ENCODE data around the gene ZNF618. TPM values are rescaled to one million over a fixed set of nuclear protein-coding genes. Genes with fewer than 3 reads are reported as not detected.

The ZNF618 gene
- total and polyA plus RNA-seq, 9 donors, result 8.2 to 28.9 (median 18.3) TPM

DNA sequence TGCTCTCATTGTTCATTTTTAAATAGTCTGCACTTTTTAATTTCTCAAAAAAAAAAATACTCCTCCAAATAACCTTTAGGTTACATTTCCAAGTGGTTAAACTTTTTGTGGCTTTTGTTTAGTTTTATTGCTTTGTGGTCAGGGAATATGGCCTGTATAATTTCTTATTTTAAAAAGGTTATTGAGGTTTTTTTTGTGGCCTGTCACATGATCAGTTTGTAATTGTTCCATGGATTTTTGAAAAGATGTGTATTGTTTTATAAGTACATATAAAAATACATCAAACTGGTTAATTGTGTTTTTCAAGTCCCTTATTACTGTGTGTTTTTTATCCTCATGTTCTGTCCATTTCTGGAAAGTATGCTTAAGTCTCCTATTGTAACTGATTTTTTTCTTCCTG is 64.0 kb downstream of the ZNF618 start:
- Histone ChIP-seq H3K4me1 (ENCODE audit: insufficient read depth) (peaks cover 5% of the 10 kb centered on the region), H3K36me3 (no peaks in the 10 kb centered on the region), H3K9me3 (no peaks in the 10 kb centered on the region), H3K27me3 (no peaks in the 10 kb centered on the region), H3K27ac (no peak overlapping the region), H3K4me3 (no peak overlapping the region)
- intact Hi-C loops (cut with DNase I), result no loop called here
- no peak for DNase-seq
- TF ChIP-seq EP300 (IDR thresholded peaks at IDR 0.05), result no peak
- TF ChIP-seq CTCF (IDR thresholded peaks at IDR 0.05), result no peak
- no peak for TF ChIP-seq POLR2A (IDR thresholded peaks at IDR 0.05)

GRCh38 chr9:113941056-113941455 is 64.9 kb downstream of the ZNF618 start:
- H3K4me1 ChIP-seq (ENCODE audit: insufficient read depth), result peaks cover 5% of the 10 kb centered on the region
- intact Hi-C loops (cut with DNase I), result no loop called here
- DNase-seq, result no peak

DNA sequence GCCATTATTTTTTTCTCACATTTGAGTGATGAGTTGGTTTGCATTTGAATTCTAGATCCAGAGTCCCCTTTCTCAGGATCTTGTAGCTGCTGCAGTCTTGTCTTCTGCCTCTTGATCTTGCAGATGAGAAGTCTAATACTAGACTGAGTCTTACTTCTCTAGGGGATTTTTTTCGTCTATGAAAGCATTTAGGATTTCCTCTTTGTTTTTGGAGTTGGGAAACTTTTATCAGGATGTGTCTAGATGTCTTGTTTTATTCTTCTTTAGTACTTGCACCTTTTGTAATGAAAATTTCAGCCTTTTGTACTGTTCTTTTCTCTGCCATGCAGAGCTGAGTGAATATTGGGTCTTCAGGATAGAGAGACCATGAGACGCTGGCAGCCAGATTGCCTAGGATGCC is 65.4 kb downstream of the ZNF618 start:
- H3K4me3 ChIP-seq, result no peak overlapping the region
- WGBS, 3 donors, result 70 to 86% (median 73%) methylated on average over 2 of the region's 2 CpGs
- TF ChIP-seq POLR2A (IDR thresholded peaks at IDR 0.05) (no peak), CTCF (IDR thresholded peaks at IDR 0.05) (no peak), EP300 (IDR thresholded peaks at IDR 0.05) (no peak)

More at GRCh38 chr9:113941056-113941455, 64.9 kb downstream of the ZNF618 start:
- Histone ChIP-seq H3K9me3 (no peaks in the 10 kb centered on the region), H3K27me3 (no peaks in the 10 kb centered on the region), H3K27ac (no peak overlapping the region), H3K4me3 (no peak overlapping the region), H3K36me3 (no peaks in the 10 kb centered on the region)
- TF ChIP-seq POLR2A (IDR thresholded peaks at IDR 0.05), result no peak

GRCh38 chr9:113943112-113944009 is 67.3 kb downstream of the ZNF618 start:
- WGBS, 3 donors, result 70 to 80% (median 79%) methylated on average over 13 of the region's 13 CpGs
- H3K27ac ChIP-seq, result no peak overlapping the region
- no peaks in the 10 kb centered on the region for H3K9me3 ChIP-seq
- H3K4me1 ChIP-seq (ENCODE audit: insufficient read depth), result peaks cover 3% of the 10 kb centered on the region
- H3K4me3 ChIP-seq, result no peak overlapping the region
- intact Hi-C loops (cut with DNase I), result no loop called here
- no peaks in the 10 kb centered on the region for H3K27me3 ChIP-seq
- H3K36me3 ChIP-seq, result no peaks in the 10 kb centered on the region
- DNase-seq, result no peak
- no peak for TF ChIP-seq CTCF (IDR thresholded peaks at IDR 0.05)

More for the DNA sequence above, 65.4 kb downstream of the ZNF618 start:
- Histone ChIP-seq H3K9me3 (no peaks in the 10 kb centered on the region), H3K27me3 (no peaks in the 10 kb centered on the region), H3K36me3 (no peaks in the 10 kb centered on the region), H3K4me1 (ENCODE audit: insufficient read depth) (peaks cover 4% of the 10 kb centered on the region), H3K27ac (no peak overlapping the region)
- intact Hi-C loops (cut with DNase I), result no loop called here
- DNase-seq, result no peak

DNA sequence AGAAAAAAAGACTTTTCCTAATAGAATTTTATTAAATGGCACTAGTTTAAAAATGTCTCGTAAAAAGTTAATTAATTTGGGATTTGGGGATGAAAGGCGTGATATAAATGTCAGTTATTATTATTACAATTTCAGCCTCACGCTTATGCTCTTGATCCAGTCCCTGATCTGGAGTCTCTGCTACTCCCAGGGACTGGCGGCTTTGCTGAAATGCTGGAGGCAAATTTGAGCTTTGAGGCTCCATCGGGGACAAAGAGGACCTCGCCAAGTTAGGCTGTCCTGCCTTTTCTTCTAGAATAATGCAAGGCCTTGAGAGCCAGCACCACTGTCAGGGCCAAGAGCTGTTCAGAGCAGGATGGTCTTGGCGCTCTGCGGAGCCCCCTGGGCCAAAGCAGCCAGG is 69.7 kb downstream of the ZNF618 start:
- intact Hi-C loops (cut with DNase I), result no loop called here
- H3K4me3 ChIP-seq, result no peak overlapping the region

More for the DNA sequence above, 69.7 kb downstream of the ZNF618 start:
- Histone ChIP-seq H3K27ac (no peak overlapping the region), H3K36me3 (no peaks in the 10 kb centered on the region), H3K9me3 (no peaks in the 10 kb centered on the region), H3K4me1 (ENCODE audit: insufficient read depth) (peaks cover 3% of the 10 kb centered on the region), H3K27me3 (no peaks in the 10 kb centered on the region)
- 93 to 96% (median 95%) methylated on average over 8 of the region's 8 CpGs for WGBS, 3 donors
- TF ChIP-seq EP300 (IDR thresholded peaks at IDR 0.05) (no peak), CTCF (IDR thresholded peaks at IDR 0.05) (no peak), POLR2A (IDR thresholded peaks at IDR 0.05) (no peak)
- DNase-seq, result no peak

Data from ovary (tissue), 9 donors.